Lower leg skin (tissue), 3 donors: ENCODE measurements around the gene DHX34.

Experiments used
- CTCF ChIP-seq, 3 donors: fragments of 450-650 bp; IDR thresholded peaks; one replicate each; pipeline ENCODE4 v1.5.1; 2016; ENCODE audit warnings: antibody characterized with exemption in 3 of 3, mild to moderate bottlenecking in 3 of 3, moderate library complexity in 2 of 3
- POLR2A ChIP-seq, 2 donors: fragments of 450-650 bp; IDR thresholded peaks; one replicate each; pipeline ENCODE4 v1.6.1; 2016 to 2017; ENCODE audit warnings: antibody characterized with exemption in 2 of 2, mild to moderate bottlenecking in 1 of 2, moderate library complexity in 1 of 2

- TF ChIP-seq CTCF (IDR thresholded peaks at IDR 0.05) (no peak), POLR2A (IDR thresholded peaks at IDR 0.05) (no peak)
Observed at GRCh38 chr19:47340477-47341208, 8.5 kb upstream of the DHX34 start.
